Right lobe of liver (tissue), 4 donors: ENCODE measurements around the gene GJB2.

Source experiments
- CTCF ChIP-seq, 4 donors: fragments of 200-600 bp in 3 of 4; fragments of 450-650 bp in 1 of 4; IDR thresholded peaks; one replicate each; pipeline versions ENCODE4 v1.5.1 to v1.8.0; 2016 to 2022; ENCODE audit warnings: antibody characterized with exemption in 4 of 4, mild to moderate bottlenecking in 2 of 4
- POLR2A ChIP-seq: fragments of 450-650 bp; IDR thresholded peaks from one replicate; pipeline ENCODE4 v1.6.1; 2017; ENCODE audit warnings: antibody characterized with exemption, mild to moderate bottlenecking
- donor health status: DM: no; HTN: no; CAD: no.
- donor health status: DM: no; HTN: no; CAD: no.
- donor health status: DM: no; HTN: yes; CAD: no.

GRCh38 chr13:20227730-20228129, 35.0 kb upstream of the GJB2 start:
- no peak for TF ChIP-seq CTCF (IDR thresholded peaks at IDR 0.05)
- TF ChIP-seq POLR2A = no peak
